Gastroesophageal sphincter (tissue), 4 donors: Measurements from ENCODE around the gene MADCAM1. TPM values are rescaled to one million over a fixed set of nuclear protein-coding genes. Genes with fewer than 3 reads are reported as not detected.
"Not testable (repeated sequence)": the region's sequence is repeated elsewhere in the genome, so short reads cannot be mapped to it uniquely, and the experiment has no call there.

Source experiments
- ATAC-seq: fragments of 150-250 bp; one replicate; pipeline ENCODE4 v1.9.1; 2016; ENCODE audit warnings: mild to moderate bottlenecking, moderate library complexity
- H3K27ac ChIP-seq, 4 donors: fragments of 200-600 bp; sonication (generic) in 3 of 4; 1 replicate in 3 of 4; 2 replicates in 1 of 4; pipeline ENCODE4 v1.5.1; 2016 to 2019
- H3K27me3 ChIP-seq: fragments of 200-600 bp; sonication (generic); one replicate; pipeline ENCODE4 v1.5.1; 2019
- H3K36me3 ChIP-seq, 2 donors: fragments of 200-600 bp; sonication (generic); one replicate each; pipeline ENCODE4 v1.5.1; 2019; ENCODE audit warnings: control low read depth in 1 of 2
- H3K4me1 ChIP-seq, 3 donors: fragments of 200-600 bp; sonication (generic); 1 replicate in 2 of 3; 2 replicates in 1 of 3; pipeline ENCODE4 v1.5.1; 2016 to 2019; ENCODE audit warnings: control low read depth in 2 of 3
- H3K4me3 ChIP-seq, 2 donors: fragments of 200-600 bp; sonication (generic); one replicate each; pipeline ENCODE4 v1.5.1; 2019; ENCODE audit warnings: mild to moderate bottlenecking in 1 of 2, moderate library complexity in 1 of 2
- H3K9me3 ChIP-seq, 3 donors: fragments of 200-600 bp; sonication (generic); one replicate each; pipeline ENCODE4 v1.5.1; 2017 to 2019; ENCODE audit warnings: control low read depth in 2 of 3
- EP300 ChIP-seq: sonication (generic); formaldehyde crosslinking; IDR thresholded peaks from one replicate; pipeline ENCODE4 v1.6.1; 2017; ENCODE audit warnings: antibody characterized with exemption, mild to moderate bottlenecking
- POLR2A ChIP-seq, 2 donors: fragments of 450-650 bp; IDR thresholded peaks; one replicate each; pipeline ENCODE4 v1.6.1; 2017; ENCODE audit warnings: antibody characterized with exemption in 2 of 2, mild to moderate bottlenecking in 2 of 2, moderate library complexity in 1 of 2
- POLR2AphosphoS5 ChIP-seq: sonication (generic); formaldehyde crosslinking; IDR thresholded peaks from one replicate; pipeline ENCODE4 v1.6.1; 2017; ENCODE audit warnings: antibody characterized with exemption
- WGBS, 2 donors: methylation state at CpG; one replicate each; pipeline ENCODE4 v1.1.5; 2018; ENCODE audit warnings: low coverage in 1 of 2; 5-methylcytosine and 5-hydroxymethylcytosine counted together
- total RNA-seq, 4 donors: library from RNA; depleted of rRNA; stranded (reverse); fragments of >200 nt; gene quantifications; one replicate each; pipeline ENCODE4 v1.1.0, GENCODE V29; 2016
- TF ChIP-seq, protein P1 (sequence below), 4 experiments: fragments of 200-600 bp in 2 of 4; fragments of 450-650 bp in 2 of 4; sonication (generic) in 1 of 4; IDR thresholded peaks; one replicate each; pipeline ENCODE4 v1.5.1; 2017 to 2019; ENCODE audit warnings: antibody characterized with exemption in 4 of 4, mild to moderate bottlenecking in 2 of 4, moderate library complexity in 2 of 4

The MADCAM1 gene
- under 1 TPM in 3 of 4 donors, not detected in 1; 0.20 to 0.46 (median 0.40) TPM for total RNA-seq

DNA sequence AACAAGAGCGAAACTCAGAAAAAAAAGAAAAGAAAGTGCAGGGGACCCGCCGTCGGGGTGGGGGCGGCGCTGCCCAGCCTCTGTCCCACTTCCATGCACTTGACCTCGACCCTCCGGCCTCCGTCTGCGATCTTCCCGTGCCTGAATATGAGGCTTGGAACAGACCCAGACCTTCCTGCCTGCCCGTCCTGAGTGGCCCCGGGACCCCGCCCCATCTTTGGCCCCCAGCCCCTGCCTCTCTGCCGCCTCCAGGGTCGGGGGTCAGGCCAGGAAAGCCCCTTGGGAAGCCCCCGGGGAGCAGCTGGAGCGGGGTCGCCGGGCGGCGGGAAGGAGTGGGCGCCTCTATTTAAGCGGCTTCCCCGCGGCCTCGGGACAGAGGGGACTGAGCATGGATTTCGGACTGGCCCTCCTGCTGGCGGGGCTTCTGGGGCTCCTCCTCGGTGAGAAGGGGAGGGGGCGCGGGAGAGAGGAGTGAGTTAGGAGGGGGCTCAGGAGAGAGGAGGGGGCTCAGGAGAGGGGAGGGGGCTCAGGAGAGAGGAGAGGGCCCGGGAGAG, at the start of gene MADCAM1:
Gene MADCAM1 (plus strand): TSS at position 375 of the 554 bp plus-strand sequence. CDS start 14 bp downstream, at position 389.
- TF ChIP-seq EP300 (no peak), POLR2AphosphoS5 (no peak)
- Histone ChIP-seq H3K36me3 (no peaks in the 10 kb centered on the region), H3K9me3 (no peaks in the 10 kb centered on the region), H3K27ac (no peak within 1 kb of the TSS), H3K4me3 (peak within 1 kb of the TSS in 1 of 2 donors; percentile 23), H3K27me3 (peaks cover 64% of the 10 kb centered on the region), H3K4me1 (peaks cover 0 to 30% (median 8%) of the 10 kb centered on the region in 3 donors)
- 0 to 9% methylated on average over 1 to 10 of the region's 33 CpGs for WGBS, 2 donors
- no peak for ATAC-seq

DNA sequence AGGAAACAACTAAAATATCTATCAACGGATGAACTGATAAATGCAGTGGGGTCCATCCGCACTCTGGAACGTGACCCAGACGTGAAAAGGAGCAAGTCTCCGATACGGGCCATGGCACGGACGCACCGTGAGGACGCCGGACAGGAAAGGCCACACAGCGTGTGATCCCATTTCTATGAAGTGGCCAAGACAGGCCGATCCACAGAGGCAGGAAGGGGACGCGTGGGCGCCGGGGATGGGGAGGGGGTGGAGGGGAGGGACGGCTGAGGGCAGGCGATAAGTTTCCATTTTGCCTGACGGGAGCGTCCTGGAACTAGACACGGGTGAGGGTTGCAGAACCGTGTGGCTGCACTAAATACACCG, 49.2 kb upstream of the MADCAM1 start:
- Histone ChIP-seq H3K4me1 (peaks cover 0 to 13% (median 0%) of the 10 kb centered on the region in 3 donors), H3K36me3 (no peaks in the 10 kb centered on the region), H3K4me3 (no peak overlapping the region), H3K9me3 (no peaks in the 10 kb centered on the region), H3K27me3 (no peaks in the 10 kb centered on the region), H3K27ac (no peak overlapping the region)
- TF ChIP-seq POLR2AphosphoS5: no peak
- TF ChIP-seq, protein P1, sequence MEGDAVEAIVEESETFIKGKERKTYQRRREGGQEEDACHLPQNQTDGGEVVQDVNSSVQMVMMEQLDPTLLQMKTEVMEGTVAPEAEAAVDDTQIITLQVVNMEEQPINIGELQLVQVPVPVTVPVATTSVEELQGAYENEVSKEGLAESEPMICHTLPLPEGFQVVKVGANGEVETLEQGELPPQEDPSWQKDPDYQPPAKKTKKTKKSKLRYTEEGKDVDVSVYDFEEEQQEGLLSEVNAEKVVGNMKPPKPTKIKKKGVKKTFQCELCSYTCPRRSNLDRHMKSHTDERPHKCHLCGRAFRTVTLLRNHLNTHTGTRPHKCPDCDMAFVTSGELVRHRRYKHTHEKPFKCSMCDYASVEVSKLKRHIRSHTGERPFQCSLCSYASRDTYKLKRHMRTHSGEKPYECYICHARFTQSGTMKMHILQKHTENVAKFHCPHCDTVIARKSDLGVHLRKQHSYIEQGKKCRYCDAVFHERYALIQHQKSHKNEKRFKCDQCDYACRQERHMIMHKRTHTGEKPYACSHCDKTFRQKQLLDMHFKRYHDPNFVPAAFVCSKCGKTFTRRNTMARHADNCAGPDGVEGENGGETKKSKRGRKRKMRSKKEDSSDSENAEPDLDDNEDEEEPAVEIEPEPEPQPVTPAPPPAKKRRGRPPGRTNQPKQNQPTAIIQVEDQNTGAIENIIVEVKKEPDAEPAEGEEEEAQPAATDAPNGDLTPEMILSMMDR (IDR thresholded peaks at IDR 0.05): no peak
- ATAC-seq: no peak
- 87 to 92% methylated on average over 2 to 23 of the region's 24 CpGs for WGBS, 2 donors

DNA sequence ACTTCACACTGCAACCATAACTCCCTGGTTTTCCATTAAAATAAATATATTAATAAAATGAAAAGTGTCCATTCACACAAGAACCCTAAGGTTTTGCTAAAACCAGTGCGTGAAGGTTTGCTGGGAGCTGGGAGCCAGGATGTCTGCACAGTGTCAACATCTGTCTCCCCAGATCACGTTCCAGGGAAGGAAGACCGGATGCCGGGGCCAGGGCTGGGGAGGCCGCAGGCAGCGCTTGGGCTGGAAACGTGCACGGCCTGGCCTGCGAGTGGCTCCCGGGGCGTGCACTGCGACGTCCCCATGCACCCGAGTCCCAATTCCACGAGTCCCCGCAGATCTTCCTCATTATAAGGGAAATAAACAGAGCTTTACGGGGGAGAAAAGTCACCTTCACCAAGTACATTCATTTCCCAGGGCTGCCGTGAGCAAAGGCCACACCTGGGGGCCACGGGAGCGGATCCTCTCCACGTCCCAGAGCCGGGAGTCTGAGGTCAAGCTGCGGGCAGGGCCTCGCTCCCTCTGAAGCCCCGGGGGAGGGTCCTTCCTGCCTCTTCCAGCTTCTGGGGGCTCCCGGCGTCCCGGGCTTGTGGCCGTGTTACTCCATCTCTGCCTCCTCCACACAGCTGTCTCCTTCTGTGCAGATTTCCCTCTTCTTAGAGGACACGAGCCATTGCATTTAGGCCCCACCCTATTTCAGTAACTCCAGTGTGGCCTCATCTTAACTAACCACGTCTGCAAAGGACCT, 48.3 kb upstream of the MADCAM1 start:
- Histone ChIP-seq H3K4me1 (peaks cover 0 to 13% (median 0%) of the 10 kb centered on the region in 3 donors), H3K4me3 (no peak overlapping the region), H3K36me3 (no peaks in the 10 kb centered on the region), H3K27me3 (no peaks in the 10 kb centered on the region), H3K27ac (peak overlapping the region in 1 of 4 donors; percentile 57), H3K9me3 (no peaks in the 10 kb centered on the region)
- ATAC-seq: peak; percentile 65
- WGBS, 2 donors: 28 to 33% methylated on average over 9 to 16 of the region's 31 CpGs
- TF ChIP-seq POLR2AphosphoS5 (peak; percentile 45), POLR2A (IDR thresholded peaks at IDR 0.05) (no peak)

DNA sequence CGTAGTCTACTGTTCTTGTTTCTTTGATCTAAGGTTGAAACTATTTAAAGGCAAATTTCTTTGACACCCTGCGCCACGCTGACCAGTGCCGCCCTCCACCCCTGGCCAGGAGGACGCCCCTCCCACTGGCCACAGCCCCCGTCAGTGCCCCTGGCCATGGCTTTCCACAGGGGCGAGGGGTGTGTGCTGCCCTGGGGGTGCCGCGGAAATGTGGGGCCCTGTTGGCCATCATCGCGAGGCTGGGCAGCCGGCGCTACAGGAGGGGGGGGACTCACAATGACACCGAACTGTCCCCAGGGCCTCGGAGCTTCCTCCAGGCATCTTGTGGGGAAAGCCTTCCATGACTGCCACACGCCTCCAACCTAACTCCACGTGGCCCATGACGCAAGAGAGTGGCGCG, 46.4 kb upstream of the MADCAM1 start:
- TF ChIP-seq, protein P1 (IDR thresholded peaks at IDR 0.05): no peak
- no peak for TF ChIP-seq POLR2A (IDR thresholded peaks at IDR 0.05)
- TF ChIP-seq EP300: no peak
- no peak for TF ChIP-seq POLR2AphosphoS5
- Histone ChIP-seq H3K4me3 (no peak overlapping the region), H3K4me1 (peaks cover 0 to 13% (median 0%) of the 10 kb centered on the region in 3 donors), H3K36me3 (no peaks in the 10 kb centered on the region), H3K27ac (no peak overlapping the region), H3K9me3 (no peaks in the 10 kb centered on the region), H3K27me3 (no peaks in the 10 kb centered on the region)
- WGBS, 2 donors: 93 to 95% methylated on average over 8 to 9 of the region's 20 CpGs
- ATAC-seq: no peak

DNA sequence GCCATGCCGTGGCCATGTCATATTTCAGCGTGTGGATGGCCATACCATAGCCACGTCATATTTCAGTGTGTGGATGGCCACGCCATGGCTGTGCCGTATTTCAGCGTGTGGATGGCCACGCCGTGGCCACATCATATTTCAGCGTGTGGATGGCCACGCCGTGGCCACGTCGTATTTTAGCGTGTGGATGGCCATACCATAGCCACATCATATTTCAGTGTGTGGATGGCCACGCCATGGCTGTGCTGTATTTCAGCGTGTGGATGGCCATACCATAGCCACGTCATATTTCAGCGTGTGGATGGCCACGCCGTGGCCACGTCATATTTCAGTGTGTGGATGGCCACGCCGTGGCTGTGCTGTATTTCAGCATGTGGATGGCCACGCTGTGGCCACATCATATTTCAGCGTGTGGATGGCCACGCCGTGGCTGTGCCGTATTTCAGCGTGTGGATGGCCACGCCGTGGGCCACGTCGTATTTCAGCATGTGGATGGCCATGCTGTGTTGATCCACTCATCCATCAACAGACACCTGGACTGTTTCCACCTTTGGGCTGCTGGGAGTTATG, 45.3 kb upstream of the MADCAM1 start:
- peaks cover 0 to 13% (median 0%) of the 10 kb centered on the region in 3 donors for H3K4me1 ChIP-seq
- not testable (repeated sequence) for ATAC-seq, H3K27me3 ChIP-seq, H3K9me3 ChIP-seq, H3K4me3 ChIP-seq, H3K36me3 ChIP-seq, H3K27ac ChIP-seq
- WGBS, 2 donors: 84% methylated on average over 22 of the region's 33 CpGs; no CpG with 5 or more reads in 1 of the 2 donors

DNA sequence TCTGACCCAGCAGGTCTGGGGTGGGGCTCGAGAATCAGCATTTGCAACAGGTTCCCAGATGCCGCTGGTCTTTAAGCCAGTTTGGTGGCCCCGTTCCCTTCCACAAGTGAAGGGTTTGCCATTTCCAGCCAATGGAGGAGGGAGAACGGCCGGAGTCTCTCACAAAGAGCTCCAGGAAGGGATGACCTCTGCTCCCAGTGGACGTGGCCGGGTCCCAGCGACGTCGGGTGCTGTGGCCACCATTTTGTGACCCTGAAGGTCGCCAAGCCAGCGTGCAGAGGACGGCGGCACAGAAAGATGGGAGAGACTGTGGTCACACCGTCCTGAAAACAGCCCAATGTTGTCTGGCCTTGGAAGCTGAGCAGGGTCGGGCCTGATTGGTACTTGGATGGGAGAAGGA, 43.5 kb upstream of the MADCAM1 start:
- Histone ChIP-seq H3K27ac (no peak overlapping the region), H3K4me1 (peaks cover 0 to 5% (median 0%) of the 10 kb centered on the region in 3 donors), H3K4me3 (no peak overlapping the region), H3K36me3 (no peaks in the 10 kb centered on the region), H3K9me3 (no peaks in the 10 kb centered on the region), H3K27me3 (no peaks in the 10 kb centered on the region)
- ATAC-seq: no peak
- WGBS, 2 donors: 84% methylated on average over 9 of the region's 16 CpGs; no CpG with 5 or more reads in 1 of the 2 donors
- TF ChIP-seq EP300 (no peak), POLR2A (IDR thresholded peaks at IDR 0.05) (no peak), POLR2AphosphoS5 (no peak)
- TF ChIP-seq, protein P1 (IDR thresholded peaks at IDR 0.05): no peak
